ENCODE results near the gene NEO1. TPM values are rescaled to one million over a fixed set of nuclear protein-coding genes. Genes with fewer than 3 reads are reported as not detected.

The NEO1 gene
- total RNA-seq, 1 donor from 2014 or later: 26.6 TPM

GRCh38 chr15:73072894-73073293 lies 20.6 kb downstream of the NEO1 start:
- no peak for DNase-seq (ENCODE audit: low read depth)
- Histone ChIP-seq H3K27me3 (ENCODE audit: control insufficient read depth, insufficient read depth, low read length) (no peaks in the 10 kb centered on the region), H3K36me3 (ENCODE audit: control insufficient read depth, insufficient read depth, low read length) (no peaks in the 10 kb centered on the region), H3K4me3 (ENCODE audit: low read depth, low read length) (no peak overlapping the region)
- no peak for TF ChIP-seq CTCF (IDR thresholded peaks at IDR 0.05; ENCODE audit: insufficient read depth, low read length, poor library complexity, severe bottlenecking)

- Histone ChIP-seq H3K27me3 (ENCODE audit: control insufficient read depth, insufficient read depth, low read length) (no peaks in the 10 kb centered on the region), H3K4me3 (ENCODE audit: low read depth, low read length) (no peak overlapping the region), H3K36me3 (ENCODE audit: control insufficient read depth, insufficient read depth, low read length) (no peaks in the 10 kb centered on the region)
- DNase-seq (ENCODE audit: low read depth): no peak
- TF ChIP-seq CTCF (IDR thresholded peaks at IDR 0.05; ENCODE audit: insufficient read depth, low read length, poor library complexity, severe bottlenecking): no peak
These were observed 22.0 kb downstream of the NEO1 start for GRCh38 chr15:73074241-73074640.

GRCh38 chr15:73075160-73075859 lies 23.0 kb downstream of the NEO1 start:
- no peak for TF ChIP-seq CTCF (IDR thresholded peaks at IDR 0.05; ENCODE audit: insufficient read depth, low read length, poor library complexity, severe bottlenecking)
- H3K4me3 ChIP-seq (ENCODE audit: low read depth, low read length): no peak overlapping the region
- DNase-seq (ENCODE audit: low read depth): no peak
- no peaks in the 10 kb centered on the region for H3K36me3 ChIP-seq (ENCODE audit: control insufficient read depth, insufficient read depth, low read length)
- H3K27me3 ChIP-seq (ENCODE audit: control insufficient read depth, insufficient read depth, low read length): no peaks in the 10 kb centered on the region

GRCh38 chr15:73078291-73078690 lies 26.0 kb downstream of the NEO1 start:
- DNase-seq (ENCODE audit: low read depth): no peak
- H3K4me3 ChIP-seq (ENCODE audit: low read depth, low read length): no peak overlapping the region
- no peaks in the 10 kb centered on the region for H3K27me3 ChIP-seq (ENCODE audit: control insufficient read depth, insufficient read depth, low read length)
- TF ChIP-seq CTCF (IDR thresholded peaks at IDR 0.05; ENCODE audit: insufficient read depth, low read length, poor library complexity, severe bottlenecking): no peak
- H3K36me3 ChIP-seq (ENCODE audit: control insufficient read depth, insufficient read depth, low read length): no peaks in the 10 kb centered on the region

GRCh38 chr15:73078722-73079121 lies 26.5 kb downstream of the NEO1 start:
- peak; percentile 60 for DNase-seq (ENCODE audit: low read depth)
- H3K27me3 ChIP-seq (ENCODE audit: control insufficient read depth, insufficient read depth, low read length): no peaks in the 10 kb centered on the region
- no peak for TF ChIP-seq CTCF (IDR thresholded peaks at IDR 0.05; ENCODE audit: insufficient read depth, low read length, poor library complexity, severe bottlenecking)
- no peak overlapping the region for H3K4me3 ChIP-seq (ENCODE audit: low read depth, low read length)
- H3K36me3 ChIP-seq (ENCODE audit: control insufficient read depth, insufficient read depth, low read length): no peaks in the 10 kb centered on the region

- no peak for DNase-seq (ENCODE audit: low read depth)
- no peak for TF ChIP-seq CTCF (IDR thresholded peaks at IDR 0.05; ENCODE audit: insufficient read depth, low read length, poor library complexity, severe bottlenecking)
- H3K27me3 ChIP-seq (ENCODE audit: control insufficient read depth, insufficient read depth, low read length): no peaks in the 10 kb centered on the region
- no peaks in the 10 kb centered on the region for H3K36me3 ChIP-seq (ENCODE audit: control insufficient read depth, insufficient read depth, low read length)
- H3K4me3 ChIP-seq (ENCODE audit: low read depth, low read length): no peak overlapping the region
These were observed 27.3 kb downstream of the NEO1 start for GRCh38 chr15:73079565-73079964.
